HG02885 (cell line): ENCODE data around the gene ALDOA.
A peak's percentile ranks its signal among the peaks of the same experiment; 100 is the strongest.

Source experiments
- ATAC-seq: cut with Tn5 transposase; IDR thresholded peaks from one replicate; pipeline ENCODE4 v1.9.1; 2021; ENCODE audit warnings: mild to moderate bottlenecking; ENCODE audit not compliant: unreplicated experiment, poor library complexity

The ALDOA gene

DNA sequence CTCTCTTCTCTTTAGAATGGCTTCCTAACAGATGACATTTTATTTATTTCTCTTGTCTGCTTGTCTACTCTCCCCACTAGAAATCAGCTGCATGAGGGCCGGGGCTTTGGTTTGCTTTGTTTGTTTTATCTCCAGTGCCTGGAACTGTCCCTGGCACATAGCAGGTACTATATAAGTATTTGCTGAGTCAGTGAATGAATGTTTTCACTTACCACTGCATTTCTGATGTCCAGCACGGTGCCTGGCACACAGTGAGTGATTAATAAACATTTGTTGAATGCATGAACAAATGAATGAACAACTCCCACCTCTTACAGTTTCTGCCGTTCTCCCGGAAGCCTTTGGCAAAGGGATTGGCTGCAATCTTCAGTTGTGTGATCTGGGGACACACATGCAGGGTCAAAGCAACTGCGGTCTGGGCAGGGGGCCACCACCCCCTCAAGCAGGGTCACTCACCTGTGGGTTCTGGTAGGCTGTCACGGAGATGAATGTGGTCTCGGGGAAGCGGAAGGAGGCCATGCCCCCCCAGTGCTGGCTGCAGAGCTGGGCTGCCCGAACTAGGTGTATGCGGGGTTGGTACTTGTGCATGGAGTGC lies 22.8 kb downstream of the ALDOA start:
- no peak for ATAC-seq

DNA sequence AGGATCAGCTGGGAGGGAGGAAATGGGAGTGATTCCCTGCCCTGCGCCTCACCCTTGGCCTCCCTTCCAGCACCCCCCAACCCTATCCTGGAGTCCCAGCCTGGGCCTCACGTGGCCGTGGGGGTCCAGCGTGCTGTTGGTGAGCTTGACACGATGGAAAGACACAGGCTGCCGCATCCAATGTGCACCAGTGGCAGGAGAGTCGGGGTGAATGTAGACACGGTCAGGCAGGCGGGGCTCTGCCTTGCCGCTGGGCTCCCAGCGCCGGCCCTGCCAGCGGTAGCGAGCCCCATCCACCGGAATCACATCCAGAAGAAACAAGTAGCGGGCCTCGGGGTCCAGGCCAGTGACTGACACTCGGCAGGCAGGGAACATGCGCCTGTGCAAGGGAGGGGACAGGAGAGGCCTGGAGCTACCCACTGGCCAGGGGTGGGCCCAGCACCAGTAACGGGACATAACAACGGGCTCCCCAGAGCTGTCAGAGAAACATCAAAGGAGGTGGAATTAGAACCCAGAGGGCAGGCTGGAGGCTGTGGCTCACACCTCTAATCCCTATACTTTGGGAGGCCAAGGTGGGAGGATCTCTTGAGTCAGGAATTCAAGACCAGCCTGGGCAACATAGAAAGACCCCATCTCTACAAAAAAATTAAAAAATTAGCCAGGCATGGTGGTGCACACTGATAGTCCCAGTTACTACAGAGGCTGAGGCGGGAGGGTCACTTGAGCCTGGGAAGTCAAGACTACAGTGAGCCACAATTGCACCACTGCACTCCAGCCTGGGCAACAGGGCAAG lies 23.5 kb downstream of the ALDOA start:
- ATAC-seq, result no peak

- no peak for ATAC-seq
Observed at GRCh38 chr16:30090610-30091331, 25.2 kb downstream of the ALDOA start.

- ATAC-seq, result peak; percentile 72
Observed at GRCh38 chr16:30091474-30092372, 26.2 kb downstream of the ALDOA start, which contains the start of gene TBX6. Gene TBX6, minus strand, starts transcription at chr16:30091924. Its CDS starts 731 bp downstream, at chr16:30091193.

GRCh38 chr16:30092373-30093010 lies 26.9 kb downstream of the ALDOA start:
- ATAC-seq, result peak; percentile 43

GRCh38 chr16:30094541-30095165 lies 29.1 kb downstream of the ALDOA start:
- ATAC-seq, result no peak

GRCh38 chr16:30095166-30096078 lies 29.9 kb downstream of the ALDOA start:
- no peak for ATAC-seq

GRCh38 chr16:30096105-30096861 lies 30.7 kb downstream of the ALDOA start, which contains the start of gene YPEL3:
Gene YPEL3, minus strand, starts transcription at chr16:30096213. Its CDS starts 731 bp downstream, at chr16:30095482.
- peak; percentile 60 for ATAC-seq

DNA sequence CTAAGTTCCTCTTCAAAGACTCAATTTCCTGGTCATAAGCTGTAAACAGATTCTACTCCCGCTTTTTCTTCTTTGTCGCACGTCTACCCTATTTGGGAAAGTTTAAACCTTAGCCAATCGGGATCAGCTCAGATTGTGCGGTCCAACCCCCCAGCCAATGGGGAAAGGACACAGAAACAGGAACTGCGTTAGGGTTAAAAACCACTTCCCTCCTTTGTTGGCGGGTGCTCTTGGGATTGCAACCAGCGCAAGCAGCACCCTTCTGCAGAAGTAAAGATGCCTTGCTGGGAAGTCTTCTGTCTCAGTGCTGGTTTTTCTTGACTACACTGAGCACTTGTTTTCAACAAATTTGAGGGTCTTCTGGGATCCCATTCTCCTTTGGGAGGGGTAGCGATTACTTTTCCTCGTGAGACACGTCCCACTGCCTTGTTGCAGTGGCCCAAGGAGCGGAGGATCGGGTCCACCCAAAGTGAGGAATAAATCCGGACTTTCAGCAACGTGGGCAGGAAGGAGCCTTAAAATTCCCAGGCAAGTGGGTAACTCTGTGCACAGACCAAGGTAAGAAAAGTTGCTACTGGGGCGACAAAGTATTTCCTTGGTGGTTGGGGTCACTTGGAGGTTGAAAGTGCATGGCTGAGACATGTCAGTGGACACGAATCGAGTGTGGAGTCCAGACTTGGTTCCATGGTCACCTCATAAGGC lies 31.5 kb downstream of the ALDOA start:
- ATAC-seq, result no peak

DNA sequence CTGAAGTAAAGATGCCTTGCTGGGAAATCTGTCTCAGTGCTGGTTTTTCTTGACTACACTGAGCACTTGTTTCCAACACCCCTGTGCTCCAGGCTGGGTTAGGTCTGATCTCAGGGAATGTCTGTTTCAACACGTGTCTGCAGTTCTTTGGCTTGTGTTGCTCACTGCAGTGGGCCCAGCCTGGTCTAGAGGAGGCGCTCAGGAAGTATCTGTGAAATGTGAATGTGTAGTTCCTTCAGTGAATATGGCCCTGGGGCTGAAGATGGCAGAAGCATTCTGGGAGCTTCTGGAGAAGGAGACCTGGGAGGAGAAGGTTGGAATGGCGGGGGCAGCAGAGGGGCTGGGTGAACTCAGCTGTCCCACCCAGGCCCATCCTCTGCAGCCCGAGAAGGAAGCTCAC lies 38.5 kb downstream of the ALDOA start:
- ATAC-seq, result no peak

- ATAC-seq, result no peak
Observed at GRCh38 chr16:30104492-30104891, 38.9 kb downstream of the ALDOA start.

DNA sequence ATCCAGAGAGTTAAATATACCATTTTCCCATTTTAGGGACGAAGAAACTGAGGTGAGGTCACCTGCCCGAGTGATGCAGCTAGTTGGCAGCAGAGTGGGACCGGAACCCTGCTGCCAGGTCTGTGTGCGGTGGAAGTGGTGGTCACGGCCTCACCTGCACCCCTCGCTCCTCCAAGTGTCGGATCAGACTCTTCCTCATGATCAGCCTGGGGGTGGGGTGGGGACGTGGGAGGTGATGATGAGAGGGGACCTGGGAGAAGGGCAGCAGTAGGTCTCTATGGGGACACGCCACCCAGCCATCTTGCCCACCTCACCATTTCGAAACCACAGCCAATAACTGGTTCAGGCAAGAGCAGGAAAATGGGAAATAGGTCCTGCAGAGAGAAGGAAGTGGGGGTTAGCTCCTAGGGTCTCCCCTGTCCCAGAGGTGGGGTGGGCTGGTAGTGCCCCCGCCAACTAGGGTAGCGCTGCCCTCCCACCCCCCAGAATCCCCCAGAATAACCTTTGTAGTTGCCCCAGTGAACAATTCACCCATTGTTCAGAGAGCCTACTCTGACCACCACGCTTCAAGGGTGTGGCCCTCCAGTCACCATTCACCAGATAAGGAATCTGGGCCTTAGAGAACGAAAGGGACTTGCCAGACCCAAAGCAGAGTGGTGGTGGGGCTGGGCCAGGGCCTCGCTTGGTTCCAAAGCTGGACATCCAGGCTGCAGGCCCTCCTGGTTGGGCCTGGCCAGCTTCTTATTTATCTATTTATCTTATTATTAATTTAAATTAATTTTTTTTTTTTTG lies 42.7 kb downstream of the ALDOA start:
- ATAC-seq, result no peak

GRCh38 chr16:30110661-30111060 lies 45.1 kb downstream of the ALDOA start:
- no peak for ATAC-seq

GRCh38 chr16:30112197-30113030 lies 46.9 kb downstream of the ALDOA start:
- ATAC-seq, result no peak

DNA sequence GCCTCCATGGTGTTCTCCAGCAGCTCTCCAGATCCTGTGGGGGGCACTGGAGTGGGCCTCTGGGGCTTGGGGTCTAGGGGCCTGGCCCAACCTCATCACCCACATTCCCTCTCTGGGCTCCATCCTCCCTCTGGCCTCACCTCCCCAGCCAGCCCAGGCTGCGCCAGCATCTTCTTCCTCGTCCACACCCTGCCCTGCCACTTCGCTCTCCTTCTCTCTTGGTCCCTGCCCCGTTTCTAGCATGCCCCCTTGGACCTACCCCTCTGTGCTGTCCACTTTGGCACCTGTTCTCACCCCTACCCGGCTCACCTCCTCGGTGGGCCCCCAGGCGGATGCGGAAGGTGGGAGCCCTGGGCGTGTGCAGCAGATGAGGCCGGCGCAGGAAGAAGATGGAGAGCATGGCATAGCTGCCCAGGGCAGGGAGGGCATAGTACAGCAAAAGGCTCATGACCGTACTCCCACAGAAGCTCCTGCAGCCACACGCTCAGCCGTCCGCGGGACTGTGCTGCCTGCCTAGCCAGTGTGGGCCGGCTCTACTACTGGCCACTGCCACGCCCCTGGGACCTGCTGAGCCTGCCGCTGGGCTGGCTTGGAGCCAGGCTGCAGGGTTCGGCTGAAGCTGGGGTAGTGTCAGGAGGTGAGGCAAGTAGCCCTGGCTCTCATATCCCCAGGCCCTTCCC lies 47.6 kb downstream of the ALDOA start, which contains the start of gene GDPD3:
Gene GDPD3, minus strand, starts transcription at position 507 of the 680 bp plus-strand sequence. Its CDS starts 59 bp downstream, at position 448.
- no peak for ATAC-seq
